GM18907 (cell line): ENCODE results near the gene ANTXR1.

Source experiments
- ATAC-seq: cut with Tn5 transposase; IDR thresholded peaks from one replicate; pipeline ENCODE4 v1.9.1; 2021; ENCODE audit warnings: mild to moderate bottlenecking, moderate library complexity; ENCODE audit not compliant: unreplicated experiment

The ANTXR1 gene

GRCh38 chr2:69032336-69032735 lies 19.4 kb downstream of the ANTXR1 start:
- no peak for ATAC-seq

DNA sequence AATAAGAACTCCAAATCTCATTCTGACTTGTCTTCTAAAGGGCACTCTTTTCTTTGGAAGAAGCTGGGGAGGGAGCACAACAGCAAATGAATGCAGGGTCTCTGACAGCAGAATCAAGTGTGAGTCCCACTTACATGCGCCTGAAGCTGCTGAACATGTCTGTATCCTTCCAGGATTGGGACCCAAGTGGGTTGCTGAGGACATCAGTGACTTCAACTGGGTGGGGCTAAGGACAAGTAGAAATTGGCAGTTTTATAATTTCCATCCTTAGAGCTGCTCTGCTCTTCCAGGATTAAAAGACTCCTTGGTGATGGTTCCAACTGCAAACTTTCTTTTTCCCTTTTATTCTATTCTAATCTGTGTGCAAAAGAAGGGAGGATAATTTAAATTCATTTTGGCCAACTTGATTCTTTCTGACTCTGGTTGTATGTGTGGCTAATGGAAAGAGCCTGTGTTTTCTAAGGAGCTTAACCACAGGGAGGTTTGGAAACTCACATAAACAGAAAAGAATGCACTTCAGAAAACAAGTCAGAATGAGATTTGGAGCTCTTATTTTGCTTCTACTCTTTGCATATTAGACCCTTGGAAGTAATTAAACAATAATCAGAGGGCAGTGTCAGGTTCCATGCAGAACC lies 20.6 kb downstream of the ANTXR1 start:
- ATAC-seq, result no peak

DNA sequence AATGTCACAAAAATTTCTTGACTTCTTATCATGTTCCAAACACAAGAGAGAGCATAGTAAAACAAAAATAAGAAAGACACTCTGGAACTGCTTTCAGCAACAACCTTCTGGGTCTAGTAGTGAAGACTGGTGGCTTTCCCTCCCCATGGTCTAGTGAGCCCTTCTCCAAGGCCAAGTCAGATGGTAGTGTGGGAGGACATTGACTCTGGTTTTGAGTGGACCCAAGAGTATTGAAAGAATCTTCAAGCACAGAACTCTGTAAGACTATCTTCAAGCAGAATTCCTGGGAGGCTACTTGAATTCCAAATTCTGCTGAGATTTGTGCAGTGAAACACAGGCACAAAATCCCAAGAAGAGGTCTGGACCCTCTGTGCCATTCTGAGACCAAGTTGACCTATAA lies 21.1 kb downstream of the ANTXR1 start:
- ATAC-seq, result no peak

DNA sequence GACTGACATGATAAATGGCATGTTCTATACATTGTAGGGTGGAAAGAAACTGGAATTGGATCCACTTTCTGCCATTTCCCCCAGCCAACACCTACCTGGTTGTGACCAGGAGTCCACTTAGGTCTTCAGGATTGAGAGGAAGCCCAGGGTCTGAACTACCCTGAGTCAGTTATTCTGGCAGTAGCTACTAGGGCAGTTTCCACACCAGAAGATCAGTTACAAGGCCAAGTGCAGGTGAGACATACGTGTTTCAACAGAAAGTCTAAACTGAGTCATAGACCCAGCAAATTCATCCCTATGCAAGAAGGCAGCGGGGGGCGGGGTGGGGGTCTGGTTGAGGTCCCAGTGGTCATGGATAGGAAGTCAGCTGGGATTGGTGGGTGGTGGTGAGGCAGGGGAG lies 21.9 kb downstream of the ANTXR1 start:
- ATAC-seq, result no peak

- ATAC-seq, result no peak
Measured at GRCh38 chr2:69036926-69037325, 23.9 kb downstream of the ANTXR1 start.

DNA sequence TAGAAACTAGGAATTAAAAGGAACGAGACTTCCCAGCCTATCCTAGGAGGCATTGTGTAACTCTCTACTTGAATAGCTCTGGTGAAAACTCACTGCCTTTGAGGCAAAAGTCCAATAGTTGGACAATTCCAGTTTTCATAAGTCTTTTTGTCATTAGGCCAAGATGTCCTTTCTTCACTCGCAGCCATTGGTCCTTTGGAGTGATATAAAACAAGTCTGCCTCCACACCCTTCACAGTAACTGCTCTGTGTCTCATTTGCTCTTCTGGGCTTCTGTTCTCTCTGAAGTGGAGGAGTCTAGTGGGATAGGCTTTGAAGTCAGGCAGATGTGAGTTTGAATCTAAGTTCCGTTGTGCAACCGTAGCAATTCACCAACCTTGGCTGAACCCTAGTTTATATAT lies 28.2 kb downstream of the ANTXR1 start:
- no peak for ATAC-seq

GRCh38 chr2:69043736-69044400 lies 30.9 kb downstream of the ANTXR1 start:
- ATAC-seq, result no peak

GRCh38 chr2:69046221-69046662 lies 33.3 kb downstream of the ANTXR1 start:
- no peak for ATAC-seq

- ATAC-seq, result no peak
Measured at GRCh38 chr2:69047625-69048145, 34.7 kb downstream of the ANTXR1 start.

DNA sequence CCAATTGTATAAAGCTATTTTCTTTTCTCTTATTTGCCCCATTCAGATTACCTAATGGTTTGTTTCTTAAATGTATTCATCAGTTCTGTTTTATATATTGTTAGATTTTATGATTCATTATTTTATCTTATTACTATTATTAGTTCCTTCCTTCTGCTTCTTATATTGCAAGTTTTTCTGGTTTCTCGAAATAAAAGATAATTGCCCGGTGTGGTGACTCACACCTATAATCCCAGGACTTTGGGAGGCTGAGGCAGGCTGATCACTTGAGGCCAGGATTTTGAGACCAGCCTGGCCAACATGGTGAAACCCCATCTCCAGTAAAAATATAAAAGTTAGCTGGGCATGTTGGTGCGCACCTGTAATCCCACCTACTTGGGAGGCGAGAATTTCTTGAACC lies 37.8 kb downstream of the ANTXR1 start:
- no peak for ATAC-seq

DNA sequence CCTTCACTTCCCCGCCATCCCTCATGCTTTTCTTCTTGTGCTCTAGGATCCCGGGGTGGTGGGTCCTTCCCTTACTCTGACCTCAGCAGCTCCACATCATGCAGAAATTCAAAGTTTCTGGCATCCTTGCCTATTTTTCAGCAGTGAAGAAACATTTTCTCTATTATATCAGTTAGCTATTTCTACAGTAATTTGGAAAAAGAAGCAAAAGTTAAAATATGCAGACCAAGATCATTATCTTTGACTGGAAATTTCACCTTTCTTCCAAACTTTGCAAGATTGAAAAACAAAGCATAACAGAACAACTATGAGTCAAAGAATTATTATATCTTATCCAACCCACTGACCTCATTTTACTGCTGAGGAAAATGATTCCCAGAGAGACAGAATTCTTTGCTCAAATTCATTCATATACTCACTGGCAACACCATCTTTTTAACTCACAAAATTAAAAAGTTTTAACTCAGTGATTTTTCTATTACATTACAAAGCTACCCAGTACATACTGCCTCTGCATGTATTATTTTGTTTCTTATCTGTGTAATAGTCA lies 40.5 kb downstream of the ANTXR1 start:
- no peak for ATAC-seq

- ATAC-seq, result peak; percentile 74
Measured at GRCh38 chr2:69054431-69054830, 41.5 kb downstream of the ANTXR1 start.

- no peak for ATAC-seq
Measured at GRCh38 chr2:69055688-69056470, 42.9 kb downstream of the ANTXR1 start.

DNA sequence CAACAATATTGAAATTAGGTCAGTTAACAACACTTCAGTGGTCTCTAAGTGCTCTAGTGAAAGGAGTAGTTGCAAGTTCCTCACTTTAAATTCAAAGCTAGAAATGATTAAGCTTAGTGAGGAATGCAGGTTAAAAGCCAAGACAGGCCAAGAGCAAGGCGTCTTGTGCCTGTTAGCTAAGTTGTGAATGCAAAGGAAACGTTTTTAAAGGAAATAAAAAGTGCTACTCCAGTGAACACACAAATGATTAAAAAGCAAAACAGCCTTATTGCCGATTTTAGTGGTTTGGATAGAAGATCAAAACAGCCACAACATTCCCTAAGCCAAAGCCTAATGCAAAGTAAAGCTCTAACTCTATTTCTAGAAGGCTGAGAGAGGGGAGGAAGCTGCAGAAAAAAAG lies 44.7 kb downstream of the ANTXR1 start:
- ATAC-seq, result no peak

- no peak for ATAC-seq
Measured at GRCh38 chr2:69059731-69060290, 46.8 kb downstream of the ANTXR1 start.

GRCh38 chr2:69060938-69061501 lies 48.0 kb downstream of the ANTXR1 start:
- ATAC-seq, result no peak

DNA sequence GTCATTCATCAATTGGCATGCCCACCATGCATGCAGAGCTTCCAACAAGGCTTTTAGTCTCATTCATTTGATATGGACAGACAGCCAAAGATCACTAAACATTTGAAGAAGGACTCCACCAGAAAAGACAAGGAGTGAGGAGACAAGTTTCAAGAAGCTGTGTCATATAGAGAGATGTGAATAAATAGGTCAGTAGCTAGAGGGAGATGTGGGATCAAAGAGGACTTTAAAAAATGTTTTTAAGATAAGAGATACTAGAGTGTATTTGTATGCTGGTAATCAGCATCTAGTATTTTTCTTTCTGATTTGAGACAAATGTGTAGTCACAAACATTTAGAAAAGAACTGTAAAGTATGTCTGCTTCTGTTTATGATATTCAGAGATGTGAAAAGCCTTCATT lies 48.5 kb downstream of the ANTXR1 start:
- ATAC-seq, result no peak

DNA sequence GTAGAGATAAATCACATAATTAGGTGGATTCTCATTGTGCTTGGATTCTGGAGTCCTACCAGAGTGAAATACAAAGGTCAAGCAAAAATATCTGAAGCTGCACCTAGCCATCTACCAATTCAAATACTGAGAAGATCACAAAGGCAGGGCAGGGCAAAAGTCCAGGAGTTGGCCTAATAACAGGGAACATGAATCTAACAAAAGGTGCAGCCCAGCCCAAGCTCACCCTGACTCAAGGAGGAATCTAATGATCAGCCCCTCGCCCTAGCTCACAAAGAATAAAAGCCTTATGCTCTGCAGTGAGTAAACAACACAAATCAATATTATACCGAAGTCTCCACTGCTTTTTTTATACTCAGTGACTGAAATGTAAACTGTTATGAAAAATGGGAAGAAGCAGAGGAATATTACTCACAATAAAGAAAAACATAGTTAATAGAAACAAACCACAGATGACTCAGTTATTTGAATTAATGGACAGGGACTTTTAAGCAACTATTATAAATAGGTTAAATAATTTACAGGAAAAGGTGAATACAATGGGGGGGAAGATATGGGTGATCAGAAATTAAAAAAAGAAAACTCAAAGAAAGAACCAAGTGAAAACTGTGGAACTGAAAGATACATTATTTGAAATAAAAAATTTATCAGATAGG lies 49.5 kb downstream of the ANTXR1 start:
- no peak for ATAC-seq

DNA sequence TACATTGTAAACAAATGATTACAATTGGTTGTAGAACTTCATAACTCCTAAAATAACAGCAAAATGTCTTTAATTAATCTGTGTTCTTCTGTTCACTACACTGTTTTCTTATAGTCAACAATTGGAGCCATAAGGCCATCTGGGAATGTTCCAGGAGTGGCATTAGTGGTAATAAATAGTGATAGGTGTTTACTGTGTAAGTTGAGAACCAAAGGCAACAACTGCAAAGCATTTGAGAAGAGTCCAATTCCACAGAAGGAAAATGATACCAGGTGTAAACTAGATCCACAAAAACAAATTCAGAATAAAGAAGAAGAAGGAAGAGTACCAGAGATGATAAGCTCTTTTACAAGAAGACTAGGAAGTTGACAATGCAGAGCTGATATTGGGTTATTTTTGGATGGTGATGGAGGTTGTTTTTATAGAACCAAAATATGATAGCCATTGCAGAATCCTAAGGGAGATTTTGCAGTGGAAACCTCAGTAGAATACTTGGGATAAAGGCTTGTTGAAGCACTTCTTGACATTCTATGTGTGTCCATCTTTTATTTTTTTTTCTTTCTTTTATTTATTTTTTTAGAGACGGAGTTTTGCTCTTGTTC lies 52.9 kb downstream of the ANTXR1 start:
- no peak for ATAC-seq
